Endothelial cell of umbilical vein (primary cell): ENCODE data around the gene KIF3B. TPM values are rescaled to one million over a fixed set of nuclear protein-coding genes. Genes with fewer than 3 reads are reported as not detected.

Experiments used
- BruUV-seq: library from RNA; stranded (reverse); fragments of 400-500 nt; replicated peaks from 2 replicates; lab custom pipeline; 2021; lab: Mats Ljungman, UMichigan
- CTCF ChIA-PET: fragments of 300-600, 350-600 bp; sonication (Branson Sonifier 250); formaldehyde crosslinking; loops from one replicate; lab custom pipeline; 2021; ENCODE audit warnings: antibody characterized with exemption, inconsistent platforms; lab: Charles Lee
- POLR2A ChIA-PET: fragments of 300-600, 350-600 bp; sonication (Branson Sonifier 250); formaldehyde crosslinking; loops from one replicate; lab custom pipeline; 2021; ENCODE audit warnings: antibody characterized with exemption, inconsistent platforms; lab: Charles Lee
- DNase-seq: peaks from one replicate; pipeline ENCODE4 v3.0.0-alpha.2; 2011; ENCODE audit warnings: low read depth, low spot score
- FAIRE-seq: peaks from 2 replicates; lab custom pipeline; 2011; peaks lifted over from hg19 to GRCh38; lab: Jason Lieb, UNC
- H2AFZ ChIP-seq: 2 replicates; pipeline ENCODE4 v1.6.0; 2012; ENCODE audit warnings: low read depth, low read length, control low read depth, inconsistent platforms
- H3K27ac ChIP-seq: 2 replicates; pipeline ENCODE4 v1.5.1; 2011; ENCODE audit warnings: low read depth, mild to moderate bottlenecking, control low read depth, low read length, moderate library complexity; ENCODE audit not compliant: insufficient read depth
- H3K27me3 ChIP-seq, 2 experiments: 2 replicates each; pipeline versions ENCODE4 v1.6.0 to v1.6.1; 2011; ENCODE audit warnings: low read length in 2 of 2, mixed read lengths in 1 of 2; ENCODE audit not compliant: control insufficient read depth in 2 of 2, insufficient read depth in 2 of 2
- H3K36me3 ChIP-seq, 2 experiments: 2 replicates in 1 of 2; 3 replicates in 1 of 2; pipeline ENCODE4 v1.5.1; 2011; ENCODE audit warnings: low read length in 2 of 2, mild to moderate bottlenecking in 1 of 2, moderate library complexity in 1 of 2; ENCODE audit not compliant: control insufficient read depth in 2 of 2, insufficient read depth in 2 of 2; ENCODE audit errors: extremely low read depth in 1 of 2
- H3K4me1 ChIP-seq: 3 replicates; pipeline ENCODE4 v1.5.1; 2011; ENCODE audit warnings: mild to moderate bottlenecking, low read length; ENCODE audit not compliant: control insufficient read depth, insufficient read depth; ENCODE audit errors: extremely low read depth
- H3K4me2 ChIP-seq: 2 replicates; pipeline ENCODE4 v1.6.1; 2011; ENCODE audit warnings: low read length, control low read depth, mixed read lengths; ENCODE audit not compliant: insufficient read depth
- H3K4me3 ChIP-seq, 3 experiments: fragments of 200-600 bp in 1 of 3; sonication (generic), shearing (Covaris generic) in 1 of 3; replicated peaks in 1 of 3; 2 replicates each; pipeline ENCODE4 v1.5.1; 2011 to 2016; ENCODE audit warnings: control low read depth in 3 of 3, low read length in 3 of 3, mild to moderate bottlenecking in 2 of 3, inconsistent platforms in 1 of 3, low read depth in 1 of 3, moderate library complexity in 1 of 3; ENCODE audit not compliant: insufficient read depth in 1 of 3
- H3K79me2 ChIP-seq: 2 replicates; pipeline ENCODE4 v1.6.0; 2012; ENCODE audit warnings: low read length, inconsistent platforms; ENCODE audit not compliant: control insufficient read depth, insufficient read depth
- H3K9ac ChIP-seq: replicated peaks from 2 replicates; pipeline ENCODE3; 2011; ENCODE audit warnings: low read length, control low read depth; ENCODE audit not compliant: insufficient read depth; ENCODE audit errors: extremely low read depth
- H3K9me1 ChIP-seq: replicated peaks from 3 replicates; pipeline ENCODE4 v1.6.0; 2011; ENCODE audit warnings: mild to moderate bottlenecking, low read length; ENCODE audit not compliant: control insufficient read depth, insufficient read depth; ENCODE audit errors: extremely low read depth
- H3K9me3 ChIP-seq: replicated peaks from 2 replicates; pipeline ENCODE4 v1.5.1; 2012; ENCODE audit warnings: low read length, inconsistent platforms; ENCODE audit not compliant: control insufficient read depth, insufficient read depth
- H4K20me1 ChIP-seq: replicated peaks from 2 replicates; pipeline ENCODE3; 2011; ENCODE audit warnings: mild to moderate bottlenecking, low read length; ENCODE audit not compliant: control insufficient read depth, insufficient read depth; ENCODE audit errors: extremely low read depth
- CTCF ChIP-seq, 2 donors: IDR thresholded peaks; 1 replicate in 1 of 2; 2 replicates in 1 of 2; pipeline ENCODE4 v1.5.1; 2011; ENCODE audit warnings: low read length in 2 of 2, mild to moderate bottlenecking in 2 of 2, moderate library complexity in 2 of 2, control low read depth in 1 of 2, inconsistent platforms in 1 of 2, low read depth in 1 of 2; ENCODE audit not compliant: insufficient read depth in 1 of 2; ENCODE audit errors: extremely low read depth in 1 of 2
- EZH2 ChIP-seq: IDR thresholded peaks from 2 replicates; pipeline ENCODE4 v1.6.1; 2012; ENCODE audit warnings: borderline replicate concordance, low read depth, mild to moderate bottlenecking, moderate library complexity, low read length, inconsistent platforms; ENCODE audit not compliant: severe bottlenecking
- FOS ChIP-seq: IDR thresholded peaks from 2 replicates; pipeline ENCODE4 v1.6.1; 2011; ENCODE audit warnings: mild to moderate bottlenecking, low read length, moderate library complexity, borderline replicate concordance; ENCODE audit not compliant: insufficient read depth
- GATA2 ChIP-seq: IDR thresholded peaks from 2 replicates; pipeline ENCODE4 v1.7.0; 2011; ENCODE audit warnings: low read depth, mild to moderate bottlenecking, moderate library complexity, mixed read lengths, low read length; ENCODE audit not compliant: insufficient read length, insufficient read depth
- JUN ChIP-seq: IDR thresholded peaks from 2 replicates; pipeline ENCODE4 v1.6.1; 2011; ENCODE audit warnings: borderline replicate concordance, low read depth; ENCODE audit not compliant: insufficient read length, insufficient read depth
- MAX ChIP-seq: IDR thresholded peaks from 2 replicates; pipeline ENCODE4 v1.6.1; 2011; ENCODE audit not compliant: insufficient read depth, insufficient read length
- MYC ChIP-seq: IDR thresholded peaks from one replicate; pipeline ENCODE4 v1.6.1; 2011; ENCODE audit warnings: mild to moderate bottlenecking, low read depth, low read length
- POLR2A ChIP-seq: IDR thresholded peaks from 2 replicates; pipeline ENCODE4 v1.6.1; 2012; ENCODE audit warnings: low read depth, mild to moderate bottlenecking, control low read depth, low read length
- POLR2AphosphoS5 ChIP-seq: IDR thresholded peaks from 2 replicates; pipeline ENCODE4 v1.6.1; 2012; ENCODE audit warnings: low read depth, mild to moderate bottlenecking, control low read depth, low read length, moderate library complexity; ENCODE audit not compliant: insufficient read depth
- dilution Hi-C: fragments of 300-500 bp; cut with MboI; formaldehyde crosslinking; loops from one replicate; pipeline ENCODE4 v1.15.0; 2019; ENCODE audit warnings: low sequenced_read_pairs; ENCODE audit not compliant: extremely low pct_ligation_motif_present
- intact Hi-C: fragments of 100-400 bp; cut with micrococcal nuclease; formaldehyde crosslinking; loops from one replicate; pipeline ENCODE4 v1.10.0; 2022
- polyA plus RNA-seq, 4 experiments: library from polyadenylated mRNA; depleted of rRNA in 3 of 4; stranded (reverse) in 3 of 4; unstranded in 1 of 4; fragments of >200 nt; gene quantifications; 2 replicates each; pipeline versions ENCODE4 v1.2.1 to v1.2.3, GENCODE V29; 2011 to 2012; ENCODE audit warnings: missing spikeins in 1 of 4
- total RNA-seq: library from RNA; stranded (reverse); gene quantifications from 2 replicates; pipeline ENCODE4 v1.2.3, GENCODE V29; 2021

Gene KIF3B
- total and polyA plus RNA-seq, 2 donors (not counting 3 experiments of a cell fraction or from before 2014, with no cell fraction given) = 14.5 to 25.1 TPM

- H3K4me3 ChIP-seq = no peak overlapping the region
- H3K9me1 ChIP-seq = no peaks in the 10 kb centered on the region
- H3K9ac ChIP-seq = no peak overlapping the region
- CTCF ChIA-PET = interaction anchor here (1.3 kb wide), 1 partner anchor 13 kb away, joined by 3 read pairs; no protein-coding TSS in a partner anchor
- POLR2A ChIA-PET = no interaction called here
- FAIRE-seq (no peak), DNase-seq (no peak)
- peaks cover 9 to 45% of the 10 kb centered on the region in 2 experiments for H3K36me3 ChIP-seq
- H3K27ac ChIP-seq = no peak overlapping the region
- no peaks in the 10 kb centered on the region for H3K9me3 ChIP-seq
- no peaks in the 10 kb centered on the region for H4K20me1 ChIP-seq
- H3K27me3 ChIP-seq = no peaks in the 10 kb centered on the region
- H3K79me2 ChIP-seq = no peaks in the 10 kb centered on the region
- intact Hi-C loops = no loop called here
- no peaks in the 10 kb centered on the region for H3K4me1 ChIP-seq
- no peak overlapping the region for H2AFZ ChIP-seq
- no peak overlapping the region for H3K4me2 ChIP-seq
- dilution Hi-C loops = no loop called here
- no TSS peak for BruUV-seq
- TF ChIP-seq FOS (no peak), MYC (no peak), JUN (no peak), POLR2A (no peak), GATA2 (no peak), POLR2AphosphoS5 (no peak), EZH2 (no peak), MAX (no peak), CTCF (IDR thresholded peaks at IDR 0.05; ENCODE audit: extremely low read depth in 1 of 2, insufficient read depth in 1 of 2, low read depth in 1 of 2, low read length in 2 of 2) (no peak)
Observed at GRCh38 chr20:32231245-32231644, 46.2 kb upstream of the KIF3B start.
